ENCODE results near the gene ANO6.

- no peak for TF ChIP-seq POLR2A (IDR thresholded peaks at IDR 0.05)
- TF ChIP-seq, protein P1, sequence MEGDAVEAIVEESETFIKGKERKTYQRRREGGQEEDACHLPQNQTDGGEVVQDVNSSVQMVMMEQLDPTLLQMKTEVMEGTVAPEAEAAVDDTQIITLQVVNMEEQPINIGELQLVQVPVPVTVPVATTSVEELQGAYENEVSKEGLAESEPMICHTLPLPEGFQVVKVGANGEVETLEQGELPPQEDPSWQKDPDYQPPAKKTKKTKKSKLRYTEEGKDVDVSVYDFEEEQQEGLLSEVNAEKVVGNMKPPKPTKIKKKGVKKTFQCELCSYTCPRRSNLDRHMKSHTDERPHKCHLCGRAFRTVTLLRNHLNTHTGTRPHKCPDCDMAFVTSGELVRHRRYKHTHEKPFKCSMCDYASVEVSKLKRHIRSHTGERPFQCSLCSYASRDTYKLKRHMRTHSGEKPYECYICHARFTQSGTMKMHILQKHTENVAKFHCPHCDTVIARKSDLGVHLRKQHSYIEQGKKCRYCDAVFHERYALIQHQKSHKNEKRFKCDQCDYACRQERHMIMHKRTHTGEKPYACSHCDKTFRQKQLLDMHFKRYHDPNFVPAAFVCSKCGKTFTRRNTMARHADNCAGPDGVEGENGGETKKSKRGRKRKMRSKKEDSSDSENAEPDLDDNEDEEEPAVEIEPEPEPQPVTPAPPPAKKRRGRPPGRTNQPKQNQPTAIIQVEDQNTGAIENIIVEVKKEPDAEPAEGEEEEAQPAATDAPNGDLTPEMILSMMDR (IDR thresholded peaks at IDR 0.05 in 8 of 11, conservative IDR thresholded peaks at IDR 0.05 in 3 of 11), result no peak
Observed at GRCh38 chr12:45379261-45379660, 163.4 kb downstream of the ANO6 start.
